ENCODE results near the gene CBLB.

The CBLB gene

DNA sequence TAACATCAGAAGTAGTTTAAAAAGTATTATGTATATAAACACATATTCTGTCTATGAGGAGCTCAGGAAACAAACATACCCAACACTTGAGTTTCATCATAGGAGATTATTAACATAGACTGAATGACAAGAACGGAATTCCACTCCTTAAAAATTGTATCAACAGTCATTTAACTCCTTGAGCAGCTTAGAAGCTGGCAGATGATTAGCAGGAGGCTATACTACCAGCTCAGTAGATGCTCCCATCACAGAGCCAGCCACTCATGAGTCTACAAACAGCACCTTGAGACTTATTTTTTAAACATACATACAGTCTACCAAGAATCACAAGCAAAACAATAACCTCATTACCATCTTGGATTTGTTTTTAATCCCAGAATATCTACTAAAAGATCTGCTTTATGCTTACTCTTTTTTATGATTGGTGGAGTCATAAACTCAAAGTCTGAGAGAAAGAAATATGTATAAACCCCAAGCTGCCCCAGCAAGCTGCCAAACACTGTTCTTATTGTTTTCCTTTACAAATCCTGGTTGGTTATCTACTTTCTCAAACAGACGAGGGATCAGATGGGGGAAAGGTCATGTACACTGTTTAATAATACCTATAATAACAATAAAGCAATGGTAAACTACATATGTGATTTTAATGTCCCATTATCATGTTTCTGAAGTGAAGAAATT lies 59.5 kb downstream of the CBLB start:
- H3K36me3 Mint-ChIP-seq (ENCODE audit: low read depth): peaks cover 34% of the 10 kb centered on the region
- peaks cover 4% of the 10 kb centered on the region for H3K9me3 Mint-ChIP-seq
- no peaks in the 10 kb centered on the region for H3K27me3 Mint-ChIP-seq (ENCODE audit: low read depth)
- peaks cover 44% of the 10 kb centered on the region for H3K4me1 Mint-ChIP-seq (ENCODE audit: low read depth)
- H3K4me3 Mint-ChIP-seq: no peak overlapping the region
- no peak overlapping the region for H3K27ac Mint-ChIP-seq

DNA sequence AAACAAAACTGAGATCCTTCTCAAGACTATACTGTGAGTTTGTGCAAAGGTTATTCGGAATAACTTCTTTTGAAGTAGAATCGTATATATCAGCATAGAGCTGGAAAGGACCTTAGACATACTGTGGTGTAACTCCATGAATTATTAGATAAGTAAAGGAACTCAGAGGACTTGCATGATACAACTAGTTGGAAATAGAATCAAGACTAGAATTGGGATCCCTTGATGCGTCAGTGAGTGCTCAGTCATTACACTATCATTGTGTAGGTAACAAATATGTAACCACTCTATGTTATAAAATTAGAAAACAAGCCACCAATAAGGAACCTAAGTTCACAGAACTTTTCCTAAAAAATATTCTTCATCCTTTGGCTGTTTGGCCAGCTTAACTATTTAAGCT lies 61.1 kb downstream of the CBLB start:
- no peaks in the 10 kb centered on the region for H3K27me3 Mint-ChIP-seq (ENCODE audit: low read depth)
- H3K9me3 Mint-ChIP-seq: peaks cover 4% of the 10 kb centered on the region
- H3K36me3 Mint-ChIP-seq (ENCODE audit: low read depth): peaks cover 34% of the 10 kb centered on the region
- H3K4me1 Mint-ChIP-seq (ENCODE audit: low read depth): peaks cover 45% of the 10 kb centered on the region
- no peak overlapping the region for H3K4me3 Mint-ChIP-seq
- H3K27ac Mint-ChIP-seq: no peak overlapping the region

DNA sequence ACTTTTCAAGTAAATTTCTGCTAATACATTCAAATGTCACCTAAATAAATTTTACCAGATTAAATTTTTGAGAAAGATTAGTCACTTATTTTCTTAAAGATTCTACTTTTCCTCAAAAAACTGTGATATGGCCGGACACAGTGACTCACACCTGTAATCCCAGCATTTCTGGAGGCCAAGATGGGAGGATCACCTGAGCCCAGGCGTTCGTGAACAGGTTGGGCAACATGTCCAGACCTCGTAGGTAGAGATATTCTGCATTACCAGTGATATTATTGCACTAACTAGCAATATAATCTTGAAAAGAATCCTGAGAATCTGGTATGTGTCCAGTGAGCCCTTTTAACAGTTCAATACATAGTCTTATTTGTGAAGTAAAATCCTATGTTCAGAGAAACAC lies 61.7 kb downstream of the CBLB start:
- H3K27me3 Mint-ChIP-seq (ENCODE audit: low read depth): no peaks in the 10 kb centered on the region
- H3K4me1 Mint-ChIP-seq (ENCODE audit: low read depth): peaks cover 46% of the 10 kb centered on the region
- no peak overlapping the region for H3K27ac Mint-ChIP-seq
- H3K36me3 Mint-ChIP-seq (ENCODE audit: low read depth): peaks cover 32% of the 10 kb centered on the region
- peaks cover 4% of the 10 kb centered on the region for H3K9me3 Mint-ChIP-seq
- no peak overlapping the region for H3K4me3 Mint-ChIP-seq

DNA sequence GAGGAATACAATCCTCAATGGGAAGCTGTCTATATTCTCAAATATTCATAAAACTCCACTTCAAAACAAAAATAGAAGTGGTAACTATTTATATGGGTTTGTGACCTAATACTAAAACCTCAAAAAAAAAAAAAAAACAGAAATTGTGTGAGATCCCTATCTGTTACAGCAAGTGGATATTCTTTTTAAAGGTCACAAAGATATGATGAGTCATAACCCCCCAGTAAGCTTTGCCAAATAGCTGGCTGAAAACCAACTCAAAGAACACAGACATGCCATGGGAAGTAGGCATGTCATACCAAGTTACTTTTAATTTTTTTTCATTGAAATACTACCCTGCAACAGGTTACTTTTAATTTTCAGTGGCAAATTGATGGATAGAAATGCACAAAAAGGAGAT lies 62.5 kb downstream of the CBLB start:
- H3K27me3 Mint-ChIP-seq (ENCODE audit: low read depth): no peaks in the 10 kb centered on the region
- H3K4me1 Mint-ChIP-seq (ENCODE audit: low read depth): peaks cover 48% of the 10 kb centered on the region
- peaks cover 4% of the 10 kb centered on the region for H3K9me3 Mint-ChIP-seq
- peak overlapping the region; percentile 29 for H3K4me3 Mint-ChIP-seq
- peaks cover 34% of the 10 kb centered on the region for H3K36me3 Mint-ChIP-seq (ENCODE audit: low read depth)
- H3K27ac Mint-ChIP-seq: peak overlapping the region; percentile 67

DNA sequence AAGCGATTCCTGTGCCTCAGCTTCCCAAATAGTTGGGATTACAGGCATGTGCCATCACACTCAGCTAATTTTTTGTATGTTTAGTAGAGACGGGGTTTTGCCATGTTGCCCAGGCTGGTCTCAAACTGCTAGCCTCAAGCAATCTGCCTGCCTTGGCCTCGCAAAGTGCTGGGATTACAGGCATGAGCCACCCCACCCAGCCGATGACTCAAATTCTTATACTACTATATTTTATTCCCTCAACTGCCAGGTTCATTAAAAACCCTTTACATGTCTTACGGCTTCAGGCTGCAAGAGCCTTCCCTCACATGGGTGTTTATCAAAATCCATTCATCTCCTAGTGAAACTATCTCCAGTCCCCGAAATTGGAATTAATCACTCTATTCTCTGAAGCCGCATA lies 63.4 kb downstream of the CBLB start:
- Mint-ChIP-seq H3K9me3 (peaks cover 4% of the 10 kb centered on the region), H3K4me3 (peak overlapping the region; percentile 29), H3K4me1 (ENCODE audit: low read depth) (peaks cover 48% of the 10 kb centered on the region), H3K27ac (peak overlapping the region; percentile 67), H3K36me3 (ENCODE audit: low read depth) (peaks cover 35% of the 10 kb centered on the region), H3K27me3 (ENCODE audit: low read depth) (no peaks in the 10 kb centered on the region)

DNA sequence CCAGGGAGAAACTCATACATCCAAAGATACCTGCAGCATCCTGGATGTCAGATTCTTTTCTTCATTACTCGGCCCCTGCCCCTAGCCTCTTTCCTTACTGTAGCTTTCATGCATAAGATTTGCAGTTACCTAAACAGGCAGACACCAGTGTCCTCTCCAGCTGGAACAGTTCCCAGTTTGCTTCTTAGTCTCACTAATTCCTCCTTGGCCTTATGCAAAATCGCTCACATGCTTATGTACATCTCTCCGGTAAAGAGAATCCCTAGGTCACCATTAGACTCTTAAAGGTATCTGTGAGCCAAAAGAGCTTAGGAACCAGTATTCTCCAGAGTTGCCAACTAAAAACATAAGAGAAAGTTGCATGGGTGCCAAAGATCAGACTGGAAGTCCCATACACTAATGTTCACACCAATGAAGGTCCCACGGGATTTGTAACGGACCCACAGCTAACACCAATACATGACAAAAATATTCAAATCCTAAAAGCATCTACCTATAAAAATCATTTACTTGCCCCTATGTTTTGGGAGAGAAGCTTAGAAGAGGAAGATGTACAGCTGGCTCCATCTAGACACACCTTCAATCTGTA lies 66.6 kb downstream of the CBLB start:
- H3K4me1 Mint-ChIP-seq (ENCODE audit: low read depth): peaks cover 54% of the 10 kb centered on the region

DNA sequence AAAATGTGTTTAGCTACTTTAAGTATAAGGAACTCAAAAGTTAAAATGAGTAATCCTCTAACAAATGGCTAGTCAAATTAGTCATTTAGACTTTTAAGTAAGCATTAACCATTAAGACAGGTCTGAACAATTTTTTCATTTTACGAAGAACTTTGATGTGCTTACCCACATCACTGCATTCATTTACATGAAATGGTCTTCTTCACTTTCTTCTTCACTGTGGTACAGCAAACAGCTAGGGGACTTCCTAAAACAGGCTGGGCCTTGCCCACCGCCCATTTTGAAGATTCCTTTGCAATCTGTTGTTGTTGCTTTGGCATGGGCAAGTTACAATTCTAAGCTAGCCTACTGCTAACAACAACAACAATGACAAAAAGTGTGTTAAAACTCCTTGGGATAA lies 67.4 kb downstream of the CBLB start:
- peaks cover 43% of the 10 kb centered on the region for H3K36me3 Mint-ChIP-seq (ENCODE audit: low read depth)
- H3K4me1 Mint-ChIP-seq (ENCODE audit: low read depth): peaks cover 54% of the 10 kb centered on the region
- peak overlapping the region; percentile 18 for H3K27ac Mint-ChIP-seq
- no peak overlapping the region for H3K4me3 Mint-ChIP-seq
- H3K9me3 Mint-ChIP-seq: peaks cover 7% of the 10 kb centered on the region
- H3K27me3 Mint-ChIP-seq (ENCODE audit: low read depth): no peaks in the 10 kb centered on the region

More for the DNA sequence above, 66.6 kb downstream of the CBLB start:
- H3K9me3 Mint-ChIP-seq: peaks cover 4% of the 10 kb centered on the region
- peak overlapping the region; percentile 18 for H3K27ac Mint-ChIP-seq
- H3K36me3 Mint-ChIP-seq (ENCODE audit: low read depth): peaks cover 42% of the 10 kb centered on the region
- H3K4me3 Mint-ChIP-seq: no peak overlapping the region
- H3K27me3 Mint-ChIP-seq (ENCODE audit: low read depth): no peaks in the 10 kb centered on the region

DNA sequence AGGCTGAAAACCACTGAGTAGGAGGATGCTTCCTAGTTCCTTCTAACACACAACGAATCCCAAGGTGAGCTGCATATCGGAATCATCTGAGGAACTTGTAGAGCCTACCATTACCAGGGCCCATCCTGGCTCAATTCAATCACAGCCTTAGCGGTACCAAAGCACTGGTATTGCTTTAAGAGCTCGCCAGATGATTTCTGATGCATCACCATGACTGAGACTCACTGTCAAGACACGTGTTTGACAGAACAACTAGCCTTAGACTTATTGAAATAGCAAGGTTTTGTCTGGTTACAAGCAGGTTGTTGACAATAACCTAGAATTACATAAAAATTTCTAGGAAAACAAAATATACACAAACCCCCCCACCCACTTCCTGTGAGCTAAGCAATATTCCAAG lies 68.5 kb downstream of the CBLB start:
- H3K27me3 Mint-ChIP-seq (ENCODE audit: low read depth): no peaks in the 10 kb centered on the region
- H3K36me3 Mint-ChIP-seq (ENCODE audit: low read depth): peaks cover 42% of the 10 kb centered on the region
- no peak overlapping the region for H3K4me3 Mint-ChIP-seq
- H3K27ac Mint-ChIP-seq: no peak overlapping the region
- peaks cover 48% of the 10 kb centered on the region for H3K4me1 Mint-ChIP-seq (ENCODE audit: low read depth)
- H3K9me3 Mint-ChIP-seq: peaks cover 9% of the 10 kb centered on the region

DNA sequence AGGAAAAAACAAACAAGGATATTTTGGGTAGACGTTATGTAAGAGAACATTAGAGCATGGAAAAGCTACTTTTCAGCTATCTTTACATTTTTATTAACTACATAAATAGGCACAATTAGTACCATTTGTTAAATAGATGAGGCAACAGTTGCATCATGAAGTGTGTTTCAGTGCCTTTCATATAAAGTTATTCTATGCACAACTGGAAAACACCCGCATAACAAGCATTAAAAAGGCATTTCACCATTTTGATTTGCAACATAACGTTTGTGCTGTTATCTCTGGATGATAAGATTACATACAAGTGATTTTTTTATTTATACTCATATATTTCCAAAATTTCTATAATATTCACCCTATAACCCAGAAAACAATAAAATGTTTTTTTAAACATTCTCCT lies 69.5 kb downstream of the CBLB start:
- Mint-ChIP-seq H3K27ac (no peak overlapping the region), H3K4me3 (no peak overlapping the region), H3K27me3 (ENCODE audit: low read depth) (no peaks in the 10 kb centered on the region), H3K9me3 (peaks cover 9% of the 10 kb centered on the region), H3K4me1 (ENCODE audit: low read depth) (peaks cover 43% of the 10 kb centered on the region), H3K36me3 (ENCODE audit: low read depth) (peaks cover 37% of the 10 kb centered on the region)

DNA sequence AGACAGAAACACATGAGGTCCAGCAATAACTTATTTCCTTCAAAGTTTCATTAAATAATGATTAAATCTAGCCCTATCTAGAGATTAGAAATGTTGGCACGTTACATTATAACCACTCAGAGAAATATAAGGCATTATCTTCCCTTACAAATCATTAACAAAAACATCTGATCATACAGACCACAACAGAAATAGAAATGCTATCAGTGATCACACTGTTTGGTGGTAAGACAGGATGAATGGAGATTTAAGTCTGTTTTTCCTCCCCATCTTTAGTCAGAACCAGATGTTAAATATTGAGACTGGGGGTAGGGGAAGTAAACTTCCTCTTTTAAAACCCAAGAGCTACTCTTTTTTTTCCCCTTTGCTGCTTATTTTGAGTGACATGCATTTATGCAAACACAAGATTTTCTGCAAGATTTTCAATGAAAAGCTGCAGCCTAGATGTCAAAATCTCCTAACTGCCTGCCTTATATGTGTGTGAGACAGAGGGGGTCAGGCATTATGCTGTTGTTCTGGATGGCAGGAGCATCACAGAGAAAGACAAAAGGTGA lies 70.4 kb downstream of the CBLB start:
- H3K27ac Mint-ChIP-seq: peak overlapping the region; percentile 65
- peaks cover 36% of the 10 kb centered on the region for H3K36me3 Mint-ChIP-seq (ENCODE audit: low read depth)
- peak overlapping the region; percentile 54 for H3K4me3 Mint-ChIP-seq
- H3K4me1 Mint-ChIP-seq (ENCODE audit: low read depth): peaks cover 45% of the 10 kb centered on the region
- peaks cover 9% of the 10 kb centered on the region for H3K9me3 Mint-ChIP-seq
- H3K27me3 Mint-ChIP-seq (ENCODE audit: low read depth): no peaks in the 10 kb centered on the region

DNA sequence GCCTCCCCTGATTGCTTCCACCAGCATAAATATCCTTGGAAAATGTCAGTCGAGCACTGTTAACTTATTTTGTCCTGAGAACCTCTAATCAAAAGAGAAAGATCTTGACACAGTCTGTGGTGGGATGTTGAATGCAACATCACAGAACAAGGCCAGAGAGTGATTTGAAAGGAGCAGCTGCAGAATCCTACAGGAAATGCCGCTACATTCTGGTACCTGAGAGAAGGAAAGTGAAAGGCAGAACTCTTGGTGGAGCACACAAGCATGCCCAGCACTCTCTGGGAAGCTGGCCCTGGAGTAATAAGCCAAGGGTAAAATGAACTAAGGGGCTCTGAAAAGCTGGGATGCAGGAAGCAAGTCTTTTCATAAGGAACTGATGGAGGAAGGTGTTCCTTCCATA lies 75.8 kb downstream of the CBLB start:
- Mint-ChIP-seq H3K9me3 (peaks cover 9% of the 10 kb centered on the region), H3K27me3 (ENCODE audit: low read depth) (no peaks in the 10 kb centered on the region), H3K4me1 (ENCODE audit: low read depth) (peaks cover 46% of the 10 kb centered on the region), H3K27ac (no peak overlapping the region), H3K36me3 (ENCODE audit: low read depth) (peaks cover 37% of the 10 kb centered on the region), H3K4me3 (no peak overlapping the region)

DNA sequence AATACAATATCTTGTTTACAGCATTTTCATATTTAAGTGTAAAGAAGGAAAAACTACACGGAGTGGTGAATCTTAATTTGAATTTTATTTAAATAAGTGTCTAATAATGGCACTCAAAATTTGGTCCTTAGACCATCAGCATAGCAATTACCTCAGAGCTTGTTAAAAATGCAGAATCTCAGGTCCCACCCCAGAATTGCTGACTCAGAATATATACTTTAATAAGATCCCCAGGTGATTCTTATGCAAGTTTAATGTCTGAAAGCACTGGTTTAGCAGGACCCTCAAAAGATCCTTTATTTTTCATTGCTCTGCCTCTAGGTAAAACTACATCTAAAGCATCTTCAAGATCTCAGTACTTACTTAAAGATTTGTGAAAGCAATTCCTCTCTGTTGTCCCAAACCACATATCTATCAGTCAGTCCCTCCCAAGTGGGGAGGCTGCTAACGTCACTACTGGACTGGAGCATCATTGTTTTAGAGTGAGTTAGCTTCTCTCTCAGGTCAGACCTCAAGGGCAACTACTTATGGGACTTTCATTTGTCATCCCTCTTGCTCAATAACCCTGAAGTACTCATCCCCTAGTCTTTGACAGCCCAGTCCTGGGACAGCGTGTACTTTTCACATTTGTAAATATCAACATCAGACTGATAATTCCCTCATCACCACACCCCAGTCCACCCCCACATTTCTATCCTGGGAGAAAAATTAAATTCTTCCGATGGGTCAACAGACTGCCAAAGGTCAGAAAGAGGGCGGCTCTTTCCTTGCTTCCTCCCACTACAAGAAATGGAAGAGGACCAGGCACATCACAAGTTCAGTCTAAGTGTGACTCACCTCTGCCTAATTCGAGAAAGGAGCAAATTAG lies 76.7 kb downstream of the CBLB start:
- Mint-ChIP-seq H3K9me3 (peaks cover 9% of the 10 kb centered on the region), H3K36me3 (ENCODE audit: low read depth) (peaks cover 30% of the 10 kb centered on the region), H3K4me3 (no peak overlapping the region), H3K4me1 (ENCODE audit: low read depth) (peaks cover 48% of the 10 kb centered on the region), H3K27ac (peak overlapping the region; percentile 34), H3K27me3 (ENCODE audit: low read depth) (no peaks in the 10 kb centered on the region)

DNA sequence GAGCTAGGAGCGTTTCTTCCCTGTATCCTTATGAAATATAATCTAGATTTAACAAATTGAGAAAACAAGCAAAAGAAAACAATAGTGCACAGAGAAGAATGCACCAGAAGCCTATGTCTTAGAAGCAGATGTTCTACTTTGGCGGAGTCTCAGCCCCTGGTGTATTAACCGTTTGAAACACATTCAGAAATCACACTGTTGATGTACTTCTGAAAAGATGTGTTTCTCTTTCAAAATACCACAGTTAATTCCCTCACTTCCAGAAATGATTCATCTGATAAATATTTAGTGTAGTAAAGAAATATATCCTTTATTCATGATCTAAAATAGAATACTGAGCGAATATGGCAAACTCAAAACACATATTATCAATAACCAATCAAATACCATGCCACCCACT lies 77.7 kb downstream of the CBLB start:
- no peak overlapping the region for H3K27ac Mint-ChIP-seq
- peaks cover 2% of the 10 kb centered on the region for H3K9me3 Mint-ChIP-seq
- H3K4me1 Mint-ChIP-seq (ENCODE audit: low read depth): peaks cover 48% of the 10 kb centered on the region
- no peak overlapping the region for H3K4me3 Mint-ChIP-seq
- peaks cover 26% of the 10 kb centered on the region for H3K36me3 Mint-ChIP-seq (ENCODE audit: low read depth)
- no peaks in the 10 kb centered on the region for H3K27me3 Mint-ChIP-seq (ENCODE audit: low read depth)

DNA sequence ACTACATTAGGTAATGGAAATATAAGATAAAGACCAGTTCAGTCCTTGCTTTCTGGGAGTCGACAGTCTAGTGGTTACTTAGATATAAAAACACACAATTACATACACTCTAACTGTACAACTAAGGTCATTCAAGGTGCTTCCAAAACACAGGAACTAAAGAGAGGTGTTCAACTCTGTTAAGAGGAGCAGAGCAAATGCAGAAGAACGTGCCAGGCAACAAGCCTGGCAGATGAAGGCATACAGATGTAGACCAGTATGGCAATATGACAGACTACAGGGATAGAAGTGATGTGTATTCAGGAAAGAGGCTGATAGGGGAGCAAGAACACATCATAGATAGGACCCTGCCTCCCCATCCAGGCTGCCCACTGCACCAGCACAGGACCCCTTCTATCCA lies 78.3 kb downstream of the CBLB start:
- H3K27ac Mint-ChIP-seq: no peak overlapping the region
- H3K36me3 Mint-ChIP-seq (ENCODE audit: low read depth): peaks cover 26% of the 10 kb centered on the region
- H3K4me3 Mint-ChIP-seq: no peak overlapping the region
- peaks cover 48% of the 10 kb centered on the region for H3K4me1 Mint-ChIP-seq (ENCODE audit: low read depth)
- H3K27me3 Mint-ChIP-seq (ENCODE audit: low read depth): no peaks in the 10 kb centered on the region
- no peaks in the 10 kb centered on the region for H3K9me3 Mint-ChIP-seq

All from T-helper 1 cell treated with Interleukin-12 subunit alpha and Interleukin-12 subunit beta and Interleukin-4 antibody, amounts not matched to agents 30 μg/mL and 1 μg/mL, for 36 hours (primary cell).